Skeletal muscle tissue (tissue), 4 donors: ENCODE data around the gene ST7. TPM values are rescaled to one million over a fixed set of nuclear protein-coding genes. Genes with fewer than 3 reads are reported as not detected.
A peak's percentile ranks its signal among the peaks of the same experiment; 100 is the strongest.

Source experiments
- H3K27ac ChIP-seq: one replicate; pipeline ENCODE4 v1.7.0; 2013; ENCODE audit warnings: mild to moderate bottlenecking, low read depth, low read length, inconsistent platforms
- H3K27me3 ChIP-seq, 3 donors: one replicate each; pipeline ENCODE4 v1.7.0; 2013; ENCODE audit warnings: low read length in 3 of 3; ENCODE audit not compliant: control insufficient read depth in 3 of 3, insufficient read depth in 3 of 3
- H3K36me3 ChIP-seq, 3 donors: one replicate each; pipeline ENCODE4 v1.7.0; 2013; ENCODE audit warnings: low read length in 3 of 3; ENCODE audit not compliant: control insufficient read depth in 3 of 3, insufficient read depth in 3 of 3
- H3K4me1 ChIP-seq, 3 donors: one replicate each; pipeline ENCODE4 v1.7.0; 2013; ENCODE audit warnings: low read length in 3 of 3, mild to moderate bottlenecking in 3 of 3; ENCODE audit not compliant: control insufficient read depth in 3 of 3, insufficient read depth in 3 of 3
- H3K4me3 ChIP-seq, 3 donors: one replicate each; pipeline ENCODE4 v1.7.0; 2013; ENCODE audit warnings: low read length in 3 of 3
- H3K9ac ChIP-seq, 3 donors: one replicate each; pipeline ENCODE4 v1.7.0; 2013; ENCODE audit warnings: low read length in 3 of 3, mild to moderate bottlenecking in 3 of 3, moderate library complexity in 2 of 3, low read depth in 1 of 3
- H3K9me3 ChIP-seq, 3 donors: one replicate each; pipeline ENCODE4 v1.7.0; 2013; ENCODE audit warnings: low read length in 3 of 3; ENCODE audit not compliant: control insufficient read depth in 3 of 3
- total RNA-seq: library from RNA; depleted of rRNA; stranded (reverse); fragments of >200 nt; gene quantifications from one replicate; pipeline ENCODE4 v1.2.3, GENCODE V29; 2014
- donor health status: Osteomylitis.

ST7 gene
- total RNA-seq, 1 donor from 2014 or later = 23.0 TPM

DNA sequence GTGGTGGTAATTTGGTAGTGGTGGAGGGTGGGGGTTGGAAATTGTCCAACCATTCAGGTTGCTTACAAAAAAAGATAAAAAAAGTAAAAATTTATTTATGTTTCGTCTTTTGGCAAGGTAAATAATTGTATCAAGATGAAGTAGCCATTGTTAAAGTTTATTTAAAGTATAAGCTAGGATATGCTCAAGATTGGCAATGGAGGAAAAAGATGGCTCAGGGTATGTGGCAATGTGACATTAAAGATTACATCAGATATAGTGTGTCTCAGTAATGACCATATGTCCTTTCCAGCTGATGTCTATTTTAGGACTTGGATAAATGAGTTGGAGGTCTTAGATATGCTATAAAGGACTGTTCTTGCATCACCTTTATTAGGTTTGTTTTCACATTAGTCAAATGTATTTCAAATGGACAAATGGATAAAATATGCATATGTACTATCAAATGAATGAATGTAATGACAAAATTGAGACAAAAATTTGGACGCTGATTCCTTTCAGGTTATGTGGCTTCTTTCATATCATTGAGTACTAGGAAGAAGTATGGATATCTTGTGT, 60.9 kb downstream of the ST7 start:
- Histone ChIP-seq H3K9me3 (no peaks in the 10 kb centered on the region), H3K27ac (no peak overlapping the region), H3K36me3 (no peaks in the 10 kb centered on the region), H3K4me1 (peaks cover 0 to 10% (median 0%) of the 10 kb centered on the region in 3 donors), H3K4me3 (peak overlapping the region in 2 of 3 donors; percentile 2 to 62), H3K27me3 (no peaks in the 10 kb centered on the region), H3K9ac (peak overlapping the region in 1 of 3 donors; percentile 36)

DNA sequence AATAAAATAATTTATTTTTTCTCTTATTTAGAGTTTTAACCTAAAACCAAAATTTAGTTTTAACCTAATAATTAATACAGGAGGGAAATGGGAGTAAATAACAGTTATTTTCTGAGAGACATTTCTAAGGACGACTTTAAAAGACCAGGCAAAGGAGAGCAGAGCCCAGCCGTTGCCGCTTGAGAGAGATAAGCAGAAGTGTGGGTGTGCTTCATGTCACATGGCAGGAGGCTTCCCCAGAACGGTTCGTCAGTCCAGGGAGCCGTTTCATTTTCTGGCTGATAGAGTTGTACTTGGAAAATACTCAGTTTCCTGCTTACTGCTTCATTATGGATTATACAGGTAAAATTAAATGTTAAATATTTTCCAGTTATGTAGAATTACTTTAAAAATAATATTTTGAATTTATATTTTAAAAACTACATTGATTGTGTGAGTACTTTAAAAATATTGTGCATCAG, 61.4 kb downstream of the ST7 start:
- Histone ChIP-seq H3K4me1 (peaks cover 0 to 11% (median under 1%) of the 10 kb centered on the region in 3 donors), H3K9ac (peak overlapping the region in 2 of 3 donors; percentile 35 to 36), H3K27ac (no peak overlapping the region), H3K27me3 (no peaks in the 10 kb centered on the region), H3K36me3 (no peaks in the 10 kb centered on the region), H3K9me3 (no peaks in the 10 kb centered on the region), H3K4me3 (peak overlapping the region; percentile 2 to 62 (median 50))

DNA sequence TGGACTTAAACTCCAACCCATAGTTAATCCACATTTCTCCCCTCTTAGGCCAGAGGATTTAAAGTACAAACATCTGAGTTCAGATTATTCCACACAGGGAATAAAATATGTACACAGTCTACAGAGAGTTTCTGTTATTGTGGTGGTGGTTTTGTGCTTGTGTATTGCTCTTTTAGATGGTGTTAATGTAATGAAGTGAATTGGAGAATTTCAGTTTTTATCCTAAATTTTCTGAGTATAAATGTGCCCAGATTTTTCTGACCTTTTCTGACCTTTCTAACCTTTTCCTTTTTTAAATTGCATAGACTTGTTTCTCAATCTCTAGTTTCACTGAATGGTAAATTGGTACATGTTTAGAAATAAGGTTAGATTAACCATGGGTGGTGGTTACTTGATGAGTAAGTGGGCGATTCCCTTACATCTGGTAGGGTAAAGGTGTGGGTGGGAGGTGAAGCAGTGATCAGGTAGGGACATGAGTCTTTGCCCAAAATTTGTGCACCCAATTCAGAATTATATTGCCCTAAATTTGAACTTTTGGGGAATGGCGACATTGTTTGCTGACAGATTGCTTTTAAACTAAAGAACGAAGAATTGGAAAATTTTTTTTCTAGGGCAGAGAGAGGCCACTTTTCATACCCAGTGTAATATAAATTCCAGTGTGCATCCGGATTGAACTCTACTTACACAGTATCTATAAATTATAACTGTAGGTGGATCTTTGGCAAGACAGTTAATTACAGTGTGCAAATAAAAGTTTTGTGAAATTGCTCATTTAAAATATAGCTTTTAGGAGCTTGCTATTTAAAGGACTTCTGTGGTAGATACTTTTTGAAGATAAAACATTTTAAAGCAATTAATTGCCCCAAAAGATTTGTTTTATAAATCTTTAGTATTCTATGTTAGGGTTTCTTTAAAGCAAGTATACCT, 62.2 kb downstream of the ST7 start:
- Histone ChIP-seq H3K4me3 (peak overlapping the region in 2 of 3 donors; percentile 2 to 62), H3K27me3 (no peaks in the 10 kb centered on the region), H3K36me3 (no peaks in the 10 kb centered on the region), H3K27ac (no peak overlapping the region), H3K9me3 (no peaks in the 10 kb centered on the region), H3K4me1 (peaks cover 6 to 16% (median 6%) of the 10 kb centered on the region in 3 donors), H3K9ac (peak overlapping the region in 2 of 3 donors; percentile 35 to 51)

DNA sequence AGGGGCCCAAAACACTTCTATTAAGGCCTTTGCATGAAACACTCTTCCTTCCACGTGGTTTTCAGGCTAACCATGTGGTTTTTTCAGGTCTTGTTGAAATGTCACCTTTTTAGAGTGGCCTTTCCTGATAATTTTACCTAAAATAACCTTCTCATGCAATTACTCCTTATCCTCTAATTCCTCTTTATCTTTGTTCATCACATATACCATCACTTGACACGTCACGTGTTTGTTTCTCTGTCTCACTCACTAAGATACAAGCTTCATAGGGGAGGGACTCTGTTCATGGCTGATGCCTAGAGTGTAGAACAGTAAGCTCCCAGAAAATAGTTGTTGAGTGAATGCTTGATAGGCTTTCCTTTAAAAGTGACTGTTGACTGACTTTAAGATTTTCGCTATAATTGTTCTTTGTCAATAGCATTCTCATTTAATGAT, 63.7 kb downstream of the ST7 start:
- H3K27ac ChIP-seq = peak overlapping the region; percentile 54
- H3K4me1 ChIP-seq = peaks cover 6 to 19% (median 13%) of the 10 kb centered on the region in 3 donors

DNA sequence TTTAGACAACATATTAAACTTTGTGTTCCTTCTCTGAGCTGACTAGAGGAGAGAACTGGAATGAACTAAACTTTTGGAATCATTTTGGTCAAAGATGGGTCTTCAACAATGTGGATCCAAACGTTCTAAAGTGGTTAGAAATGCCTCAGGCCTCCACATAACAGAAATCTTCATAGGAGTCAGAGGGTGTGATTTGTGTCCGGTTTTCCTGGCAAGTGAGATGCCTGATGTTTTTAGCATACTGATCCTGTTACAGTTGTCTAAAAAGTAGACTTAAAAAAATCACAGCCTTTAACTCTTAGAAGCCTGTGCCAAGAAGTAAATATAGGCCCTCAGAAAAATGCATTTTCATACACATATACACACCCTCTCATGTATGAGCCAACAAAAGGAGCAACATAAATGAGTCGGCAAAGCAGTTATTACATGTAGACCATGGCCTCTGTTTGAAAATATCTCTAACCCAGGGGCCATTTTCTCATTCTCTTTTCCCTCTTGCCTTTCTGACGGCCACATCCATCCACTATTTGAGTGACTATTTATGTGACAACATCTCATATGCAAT, 64.5 kb downstream of the ST7 start:
- peak overlapping the region; percentile 54 for H3K27ac ChIP-seq
- H3K4me3 ChIP-seq = peak overlapping the region in 1 of 3 donors; percentile 3
- no peaks in the 10 kb centered on the region for H3K36me3 ChIP-seq
- peaks cover 6 to 19% (median 13%) of the 10 kb centered on the region in 3 donors for H3K4me1 ChIP-seq
- H3K27me3 ChIP-seq = no peaks in the 10 kb centered on the region
- no peaks in the 10 kb centered on the region for H3K9me3 ChIP-seq
- no peak overlapping the region for H3K9ac ChIP-seq

More for the DNA sequence above, 63.7 kb downstream of the ST7 start:
- no peaks in the 10 kb centered on the region for H3K36me3 ChIP-seq
- H3K9me3 ChIP-seq = no peaks in the 10 kb centered on the region
- H3K27me3 ChIP-seq = no peaks in the 10 kb centered on the region
- no peak overlapping the region for H3K4me3 ChIP-seq
- no peak overlapping the region for H3K9ac ChIP-seq

DNA sequence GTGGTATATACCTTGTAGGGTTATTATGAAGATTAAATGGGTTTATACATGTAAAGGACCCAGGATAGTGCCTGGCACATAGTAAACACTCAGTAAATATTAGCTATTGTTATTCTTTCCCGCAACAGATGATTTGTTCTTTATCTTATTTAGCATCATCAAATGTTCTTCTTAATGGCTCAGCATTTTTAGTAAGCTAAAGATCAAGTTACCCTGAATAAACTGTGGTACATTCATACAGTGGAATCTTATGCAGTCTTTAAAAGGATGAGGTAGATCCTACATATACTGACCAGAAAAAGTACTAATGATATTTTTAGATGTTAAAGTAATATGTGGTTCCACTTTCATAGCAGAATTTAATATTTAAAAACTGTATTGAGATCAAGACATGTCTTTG, 65.4 kb downstream of the ST7 start:
- Histone ChIP-seq H3K27me3 (no peaks in the 10 kb centered on the region), H3K27ac (peak overlapping the region; percentile 54), H3K4me3 (no peak overlapping the region), H3K4me1 (peaks cover 6 to 19% (median 13%) of the 10 kb centered on the region in 3 donors), H3K36me3 (no peaks in the 10 kb centered on the region), H3K9ac (no peak overlapping the region), H3K9me3 (no peaks in the 10 kb centered on the region)

DNA sequence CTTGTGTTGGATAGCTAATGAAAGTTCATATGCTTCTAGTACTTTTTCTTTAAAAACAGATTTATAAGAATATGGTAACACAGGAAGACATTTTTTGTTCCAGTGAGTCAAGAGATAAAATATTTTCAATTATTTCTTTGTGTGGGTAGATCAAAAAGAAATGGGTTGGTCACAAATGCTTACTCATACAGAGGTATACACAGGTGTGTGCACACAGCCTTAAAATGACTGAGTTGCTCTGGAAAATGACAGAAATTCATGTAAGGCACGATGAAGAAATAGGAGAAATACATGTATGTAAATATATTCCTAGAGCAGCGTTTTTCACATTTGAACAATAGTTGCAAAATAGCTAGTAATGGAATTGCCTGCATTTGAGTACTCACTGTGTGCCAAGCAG, 66.0 kb downstream of the ST7 start:
- H3K36me3 ChIP-seq = no peaks in the 10 kb centered on the region
- no peaks in the 10 kb centered on the region for H3K9me3 ChIP-seq
- H3K4me1 ChIP-seq = peaks cover 6 to 19% (median 13%) of the 10 kb centered on the region in 3 donors
- no peak overlapping the region for H3K27ac ChIP-seq
- H3K4me3 ChIP-seq = no peak overlapping the region
- H3K27me3 ChIP-seq = no peaks in the 10 kb centered on the region
- no peak overlapping the region for H3K9ac ChIP-seq

DNA sequence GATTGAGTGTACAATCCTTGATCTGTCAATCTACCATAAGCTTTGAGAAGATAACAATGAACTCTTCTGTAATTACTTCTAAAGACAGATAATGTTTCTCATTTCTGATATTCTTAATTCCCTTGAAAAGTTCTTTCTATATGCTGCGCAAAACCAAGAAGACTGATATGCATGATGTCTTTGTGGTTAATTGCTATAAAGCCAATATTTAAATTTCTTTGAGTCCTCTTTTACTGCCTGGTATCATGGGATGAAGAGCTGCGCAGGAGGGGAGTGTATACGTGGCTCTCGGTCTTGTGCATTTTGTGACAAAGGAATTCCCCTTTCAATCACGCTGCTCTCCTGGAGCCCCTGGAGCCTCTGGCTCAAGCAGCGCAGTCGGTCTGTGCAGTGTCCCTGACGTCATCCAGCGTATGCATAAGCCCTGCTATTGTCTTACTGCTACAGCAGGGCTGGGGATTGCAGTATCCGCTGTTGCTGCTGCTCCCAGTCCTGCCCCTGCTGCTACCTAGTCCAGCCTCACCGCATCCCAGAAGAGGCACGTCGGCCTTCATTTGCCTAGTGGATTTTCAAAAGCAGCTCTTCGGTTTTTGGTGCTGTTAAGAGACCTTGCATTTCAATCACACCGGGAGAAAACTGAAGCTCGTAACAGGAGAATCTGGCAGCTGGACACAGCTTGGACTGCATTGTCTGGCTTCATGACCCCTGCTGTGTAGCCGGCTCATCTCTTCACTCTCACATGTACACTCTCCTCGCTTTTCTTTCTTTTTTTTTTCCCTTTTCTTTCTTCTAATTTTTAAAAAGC, 66.7 kb downstream of the ST7 start:
- Histone ChIP-seq H3K9me3 (no peaks in the 10 kb centered on the region), H3K27ac (peak overlapping the region; percentile 69), H3K9ac (peak overlapping the region; percentile 69 to 77 (median 73)), H3K4me1 (peaks cover 8 to 19% (median 13%) of the 10 kb centered on the region in 3 donors), H3K27me3 (no peaks in the 10 kb centered on the region), H3K4me3 (peak overlapping the region; percentile 70 to 75 (median 74)), H3K36me3 (no peaks in the 10 kb centered on the region)

DNA sequence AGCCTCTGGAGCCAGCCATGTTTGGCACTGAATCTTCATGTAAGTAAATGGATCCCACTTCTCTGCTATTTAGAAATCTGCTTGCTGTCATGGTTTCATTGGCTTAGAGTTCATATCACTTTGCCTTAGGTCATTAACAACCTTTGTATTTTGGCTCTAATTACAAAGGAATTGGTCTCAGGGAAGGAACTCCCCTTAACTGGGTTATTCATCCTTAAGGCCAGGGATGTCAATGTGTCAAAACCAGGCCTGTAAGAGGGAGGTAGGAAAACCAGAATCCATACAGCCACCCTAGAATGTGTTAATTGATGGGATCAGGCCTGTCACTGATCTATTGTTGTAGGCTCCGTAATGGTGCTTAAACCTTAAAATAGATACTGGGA, 67.3 kb downstream of the ST7 start:
- Histone ChIP-seq H3K9ac (peak overlapping the region; percentile 69 to 77 (median 73)), H3K27ac (peak overlapping the region; percentile 69), H3K4me3 (peak overlapping the region; percentile 70 to 75 (median 74)), H3K36me3 (no peaks in the 10 kb centered on the region), H3K9me3 (no peaks in the 10 kb centered on the region), H3K27me3 (no peaks in the 10 kb centered on the region), H3K4me1 (peaks cover 8 to 19% (median 13%) of the 10 kb centered on the region in 3 donors)
